GM06990 (cell line): ENCODE results near the gene TRIM44.

Source experiments
- DNase-seq: peaks from one replicate; pipeline ENCODE4 v3.0.0-alpha.2; 2011; ENCODE audit not compliant: insufficient read length; ENCODE audit errors: extremely low read depth
- H3K27me3 ChIP-seq: replicated peaks from 2 replicates; pipeline ENCODE4 v1.6.0; 2011; ENCODE audit warnings: low read length; ENCODE audit not compliant: control insufficient read depth, insufficient read depth
- H3K36me3 ChIP-seq: 2 replicates; pipeline ENCODE4 v1.5.1; 2011; ENCODE audit warnings: low read length; ENCODE audit not compliant: control insufficient read depth, insufficient read depth
- H3K4me3 ChIP-seq: replicated peaks from 2 replicates; pipeline ENCODE4 v1.5.1; 2011; ENCODE audit warnings: low read depth, mild to moderate bottlenecking, control low read depth, low read length
- CTCF ChIP-seq: IDR thresholded peaks from 2 replicates; pipeline ENCODE4 v1.5.1; 2011; ENCODE audit warnings: low read length, control low read depth, mild to moderate bottlenecking, inconsistent platforms; ENCODE audit not compliant: insufficient read depth, poor library complexity, severe bottlenecking

TRIM44 gene

GRCh38 chr11:35629511-35629910, 33.1 kb upstream of the TRIM44 start:
- DNase-seq, result no peak
- Histone ChIP-seq H3K27me3 (peaks cover 2% of the 10 kb centered on the region), H3K4me3 (no peak overlapping the region), H3K36me3 (no peaks in the 10 kb centered on the region)
- TF ChIP-seq CTCF, result no peak

GRCh38 chr11:35629914-35630313, 32.7 kb upstream of the TRIM44 start:
- TF ChIP-seq CTCF, result no peak
- no peak overlapping the region for H3K4me3 ChIP-seq
- H3K36me3 ChIP-seq, result no peaks in the 10 kb centered on the region
- peaks cover 2% of the 10 kb centered on the region for H3K27me3 ChIP-seq
- no peak for DNase-seq

- no peak for TF ChIP-seq CTCF
- no peak for DNase-seq
Observed at GRCh38 chr11:35631891-35632290, 30.7 kb upstream of the TRIM44 start.

DNA sequence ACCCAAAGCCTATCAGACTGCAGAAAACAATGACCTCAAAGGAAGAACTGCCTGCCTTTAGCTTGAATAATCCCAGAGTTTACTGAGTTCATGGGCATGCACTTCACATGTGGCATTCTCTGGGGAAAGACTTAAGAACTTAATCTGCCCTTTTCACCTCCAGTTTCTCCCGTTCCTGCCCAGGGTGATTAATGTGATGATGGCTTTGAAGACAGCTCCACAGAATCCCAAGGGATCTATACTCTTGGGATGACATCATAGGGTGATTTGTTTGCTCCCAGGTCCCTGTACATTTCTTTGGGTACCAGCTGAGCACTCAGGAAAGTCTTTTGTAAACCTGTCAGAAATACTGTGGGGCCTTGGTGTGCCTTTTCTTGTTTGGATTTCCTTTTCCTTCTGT, 30.3 kb upstream of the TRIM44 start:
- Histone ChIP-seq H3K27me3 (peaks cover 2% of the 10 kb centered on the region), H3K36me3 (no peaks in the 10 kb centered on the region), H3K4me3 (no peak overlapping the region)
- no peak for DNase-seq
- TF ChIP-seq CTCF, result no peak

More at GRCh38 chr11:35631891-35632290, 30.7 kb upstream of the TRIM44 start:
- no peak overlapping the region for H3K4me3 ChIP-seq
- H3K27me3 ChIP-seq, result peaks cover 2% of the 10 kb centered on the region
- H3K36me3 ChIP-seq, result no peaks in the 10 kb centered on the region

- H3K36me3 ChIP-seq, result no peaks in the 10 kb centered on the region
- peaks cover 2% of the 10 kb centered on the region for H3K27me3 ChIP-seq
- H3K4me3 ChIP-seq, result no peak overlapping the region
- no peak for TF ChIP-seq CTCF
- no peak for DNase-seq
Observed at GRCh38 chr11:35633827-35634423, 28.6 kb upstream of the TRIM44 start.

DNA sequence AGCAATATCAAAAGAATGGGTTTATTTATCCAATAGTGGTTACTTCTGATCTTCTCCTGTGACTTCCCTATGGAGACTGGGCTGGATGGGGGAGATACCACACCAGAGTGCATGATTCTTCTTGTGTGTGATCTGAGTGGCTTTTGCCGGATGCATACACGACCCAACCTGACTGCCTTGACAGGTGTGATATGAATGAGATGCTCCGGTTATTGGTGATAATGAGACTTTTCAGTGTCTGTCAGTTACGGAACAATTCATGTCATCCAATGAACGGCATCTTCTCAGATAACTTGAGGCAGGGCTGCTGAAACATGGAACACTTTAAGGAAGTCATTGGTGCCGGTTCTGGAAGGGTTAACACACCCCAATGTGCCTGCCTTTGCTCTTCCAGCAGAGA, 26.6 kb upstream of the TRIM44 start:
- no peak for DNase-seq
- TF ChIP-seq CTCF, result no peak
- H3K4me3 ChIP-seq, result no peak overlapping the region
- H3K27me3 ChIP-seq, result no peaks in the 10 kb centered on the region; the same call in 1 of the 2 replicates
- H3K36me3 ChIP-seq, result no peaks in the 10 kb centered on the region
